Neural crest cell (in vitro differentiated cells): Measurements from ENCODE around the gene XPO6. TPM values are rescaled to one million over a fixed set of nuclear protein-coding genes. Genes with fewer than 3 reads are reported as not detected.
"Not testable (repeated sequence)": the region's sequence is repeated elsewhere in the genome, so short reads cannot be mapped to it uniquely, and the experiment has no call there.

ENCODE experiments used
- DNase-seq: peaks from one replicate; pipeline ENCODE4 v3.0.0; 2021; ENCODE audit warnings: low read depth, mixed read lengths, low spot score
- H3K27ac Mint-ChIP-seq: one replicate; pipeline ENCODE4 v1.8.0; 2021; ENCODE audit warnings: mild to moderate bottlenecking, mixed read lengths; ENCODE audit not compliant: unreplicated experiment
- H3K27me3 Mint-ChIP-seq: 2 replicates; pipeline ENCODE4 v1.8.0; 2021; ENCODE audit warnings: low read depth, mild to moderate bottlenecking, mixed read lengths
- H3K36me3 Mint-ChIP-seq: 2 replicates; pipeline ENCODE4 v1.8.0; 2021; ENCODE audit warnings: low read depth, mild to moderate bottlenecking, mixed read lengths
- H3K4me1 Mint-ChIP-seq: 2 replicates; pipeline ENCODE4 v1.8.0; 2021; ENCODE audit warnings: mixed read lengths
- H3K4me3 Mint-ChIP-seq: one replicate; pipeline ENCODE4 v1.8.0; 2021; ENCODE audit warnings: mild to moderate bottlenecking, mixed read lengths
- H3K9me3 Mint-ChIP-seq: 2 replicates; pipeline ENCODE4 v1.8.0; 2021; ENCODE audit warnings: mixed read lengths
- total RNA-seq: library from RNA; stranded (reverse); gene quantifications from 2 replicates; pipeline ENCODE4 v1.2.1, GENCODE V29; 2021
- TF ChIP-seq, protein P1 (sequence below): fragments of 200-600 bp; sonication (generic); conservative IDR thresholded peaks from 2 replicates; pipeline ENCODE4 v1.5.0; 2021; ENCODE audit warnings: antibody characterized with exemption, mild to moderate bottlenecking

Gene XPO6
- total RNA-seq, 1 donor from 2014 or later: 146 TPM

DNA sequence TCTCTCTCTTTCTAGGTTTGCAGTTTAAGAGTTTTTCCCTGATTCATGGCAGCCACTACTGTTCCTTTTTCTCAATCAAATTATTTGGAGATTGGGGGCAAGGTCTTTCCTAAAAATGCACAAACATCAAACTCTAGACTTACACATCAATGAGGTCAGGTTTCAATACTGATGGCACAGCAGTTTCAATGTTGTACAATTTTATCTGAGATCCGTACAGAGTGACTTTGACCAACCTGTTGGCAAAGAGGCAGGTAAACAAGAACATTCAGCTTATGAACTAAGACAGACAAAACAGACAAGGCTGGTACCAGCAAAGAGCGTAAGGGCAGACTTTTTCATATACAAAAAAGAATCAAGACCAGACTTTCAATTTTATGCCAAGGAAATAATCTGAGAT, 90.2 kb downstream of the XPO6 start:
- TF ChIP-seq, protein P1, sequence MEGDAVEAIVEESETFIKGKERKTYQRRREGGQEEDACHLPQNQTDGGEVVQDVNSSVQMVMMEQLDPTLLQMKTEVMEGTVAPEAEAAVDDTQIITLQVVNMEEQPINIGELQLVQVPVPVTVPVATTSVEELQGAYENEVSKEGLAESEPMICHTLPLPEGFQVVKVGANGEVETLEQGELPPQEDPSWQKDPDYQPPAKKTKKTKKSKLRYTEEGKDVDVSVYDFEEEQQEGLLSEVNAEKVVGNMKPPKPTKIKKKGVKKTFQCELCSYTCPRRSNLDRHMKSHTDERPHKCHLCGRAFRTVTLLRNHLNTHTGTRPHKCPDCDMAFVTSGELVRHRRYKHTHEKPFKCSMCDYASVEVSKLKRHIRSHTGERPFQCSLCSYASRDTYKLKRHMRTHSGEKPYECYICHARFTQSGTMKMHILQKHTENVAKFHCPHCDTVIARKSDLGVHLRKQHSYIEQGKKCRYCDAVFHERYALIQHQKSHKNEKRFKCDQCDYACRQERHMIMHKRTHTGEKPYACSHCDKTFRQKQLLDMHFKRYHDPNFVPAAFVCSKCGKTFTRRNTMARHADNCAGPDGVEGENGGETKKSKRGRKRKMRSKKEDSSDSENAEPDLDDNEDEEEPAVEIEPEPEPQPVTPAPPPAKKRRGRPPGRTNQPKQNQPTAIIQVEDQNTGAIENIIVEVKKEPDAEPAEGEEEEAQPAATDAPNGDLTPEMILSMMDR: no peak
- H3K4me3 Mint-ChIP-seq: no peak overlapping the region
- no peaks in the 10 kb centered on the region for H3K9me3 Mint-ChIP-seq

DNA sequence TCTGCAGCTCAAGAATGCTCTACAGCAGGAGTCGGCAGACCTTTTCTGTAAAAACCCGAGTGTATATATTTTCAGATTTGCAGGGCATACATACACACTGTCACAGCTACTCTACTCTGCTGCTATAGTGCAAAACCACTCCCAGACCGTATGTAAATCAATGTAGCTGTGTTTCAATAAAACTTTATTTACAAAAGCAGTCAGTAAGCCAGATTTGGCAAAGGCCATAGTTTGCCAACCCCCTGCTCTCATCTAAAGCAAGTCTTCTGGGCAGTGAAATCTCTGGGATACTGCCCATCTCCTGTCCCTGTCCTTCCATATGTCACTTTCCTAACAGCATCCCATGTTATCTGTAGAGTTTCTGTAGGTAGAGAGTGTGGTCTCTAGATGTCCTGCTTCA, 91.0 kb downstream of the XPO6 start:
- TF ChIP-seq, protein P1: no peak
- H3K27me3 Mint-ChIP-seq: no peaks in the 10 kb centered on the region
- DNase-seq: no peak
- H3K36me3 Mint-ChIP-seq: peaks cover 21% of the 10 kb centered on the region
- no peaks in the 10 kb centered on the region for H3K4me1 Mint-ChIP-seq
- H3K4me3 Mint-ChIP-seq: no peak overlapping the region
- H3K27ac Mint-ChIP-seq: no peak overlapping the region
- H3K9me3 Mint-ChIP-seq: no peaks in the 10 kb centered on the region

More for the DNA sequence above, 90.2 kb downstream of the XPO6 start:
- Mint-ChIP-seq H3K36me3 (peaks cover 15% of the 10 kb centered on the region), H3K27me3 (no peaks in the 10 kb centered on the region), H3K4me1 (no peaks in the 10 kb centered on the region), H3K27ac (no peak overlapping the region)
- no peak for DNase-seq

DNA sequence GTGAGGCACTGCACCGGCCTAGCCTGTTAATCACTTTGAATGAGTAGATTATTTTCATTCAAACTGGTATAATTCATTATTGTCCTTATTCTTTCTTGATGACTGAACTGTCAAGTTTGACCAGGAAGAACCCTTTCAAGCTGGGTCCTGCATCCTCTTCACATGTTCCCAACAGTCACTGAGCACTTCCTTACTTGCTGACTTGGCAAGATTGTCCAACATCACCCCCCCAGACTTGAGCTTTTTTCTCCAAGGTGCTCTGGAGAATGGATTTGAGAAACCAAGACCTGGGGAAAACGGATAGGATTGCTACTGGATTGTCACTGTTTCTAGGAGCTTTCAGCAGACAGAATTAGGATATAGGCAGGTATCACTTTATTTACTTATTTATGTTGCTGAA, 93.1 kb downstream of the XPO6 start:
- Mint-ChIP-seq H3K27ac (no peak overlapping the region), H3K9me3 (no peaks in the 10 kb centered on the region), H3K27me3 (no peaks in the 10 kb centered on the region), H3K4me1 (no peaks in the 10 kb centered on the region), H3K36me3 (peaks cover 20% of the 10 kb centered on the region), H3K4me3 (no peak overlapping the region)
- TF ChIP-seq, protein P1: no peak
- DNase-seq: no peak

DNA sequence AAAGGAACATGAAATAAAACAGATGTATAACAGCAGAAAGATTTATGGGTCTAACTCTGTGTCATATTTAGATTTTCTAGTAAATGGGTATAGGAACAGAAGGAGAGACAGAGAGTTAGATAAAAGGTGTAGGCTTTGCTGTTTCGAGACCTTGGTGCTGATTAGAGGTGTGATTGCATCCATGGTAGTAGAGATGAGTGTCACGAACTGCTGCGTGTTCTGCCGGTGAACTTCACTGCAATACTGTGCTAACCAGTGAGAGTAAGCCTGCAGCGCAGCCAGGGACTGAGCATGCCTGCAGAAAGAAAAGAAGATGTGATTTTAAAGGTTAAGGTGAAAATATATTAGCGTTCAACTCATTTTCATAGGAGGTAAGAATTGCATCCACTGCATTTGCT, 94.6 kb downstream of the XPO6 start:
- TF ChIP-seq, protein P1: no peak
- DNase-seq: no peak
- H3K9me3 Mint-ChIP-seq: no peaks in the 10 kb centered on the region
- H3K4me1 Mint-ChIP-seq: no peaks in the 10 kb centered on the region
- H3K27me3 Mint-ChIP-seq: no peaks in the 10 kb centered on the region
- no peak overlapping the region for H3K4me3 Mint-ChIP-seq
- H3K36me3 Mint-ChIP-seq: peaks cover 24% of the 10 kb centered on the region
- H3K27ac Mint-ChIP-seq: peak overlapping the region; percentile 48

DNA sequence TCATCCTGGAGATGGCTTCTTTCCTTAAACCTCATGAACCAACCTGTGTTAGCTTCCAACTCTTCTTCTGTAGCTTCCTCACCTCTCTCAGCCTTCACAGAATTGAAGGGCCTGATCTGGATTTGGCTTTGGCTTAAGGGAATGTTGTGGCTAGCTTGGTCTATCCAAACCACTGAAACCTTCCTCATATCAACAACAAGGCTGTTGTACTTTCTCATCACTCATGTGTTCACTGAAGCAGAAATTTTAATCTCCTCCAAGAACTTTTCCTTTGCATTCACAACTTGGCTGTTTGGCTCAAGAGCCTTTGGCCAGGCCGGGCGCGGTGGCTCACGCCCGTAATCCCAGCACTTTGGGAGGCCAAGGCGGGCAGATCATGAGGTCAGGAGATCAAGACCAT, 95.9 kb downstream of the XPO6 start:
- H3K36me3 Mint-ChIP-seq: peaks cover 16% of the 10 kb centered on the region
- H3K4me1 Mint-ChIP-seq, H3K27ac Mint-ChIP-seq, H3K9me3 Mint-ChIP-seq, H3K27me3 Mint-ChIP-seq, DNase-seq, H3K4me3 Mint-ChIP-seq: not testable (repeated sequence)

DNA sequence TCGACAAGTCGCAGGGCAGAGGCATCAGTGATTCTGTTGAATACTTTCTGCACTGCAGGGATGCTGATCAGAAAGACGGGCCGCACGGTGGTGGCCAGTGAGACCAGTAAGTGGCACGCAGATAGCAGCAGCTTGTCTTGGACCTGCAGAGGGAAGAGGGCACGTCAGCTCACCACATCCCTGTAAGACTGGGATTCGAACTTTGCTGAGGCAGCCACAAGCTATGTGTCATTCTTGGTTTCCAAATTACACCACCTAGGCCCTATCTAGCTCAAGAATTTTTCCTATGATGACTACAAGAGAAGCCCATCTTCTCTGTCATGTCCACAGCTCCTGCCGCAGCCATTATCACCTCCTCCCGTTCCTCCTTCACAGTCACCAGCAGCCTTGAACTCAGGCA, 98.9 kb downstream of the XPO6 start:
- Mint-ChIP-seq H3K4me3 (no peak overlapping the region), H3K36me3 (peaks cover 18% of the 10 kb centered on the region), H3K27me3 (no peaks in the 10 kb centered on the region), H3K4me1 (no peaks in the 10 kb centered on the region), H3K27ac (peak overlapping the region; percentile 2), H3K9me3 (no peaks in the 10 kb centered on the region)
- TF ChIP-seq, protein P1: no peak
- no peak for DNase-seq
